Esophagus muscularis mucosa (tissue), 4 donors: ENCODE results near the gene ATP5PD. TPM values are rescaled to one million over a fixed set of nuclear protein-coding genes. Genes with fewer than 3 reads are reported as not detected.

Experiments used
- DNase-seq: peaks from one replicate; pipeline ENCODE4 v3.0.0-alpha.2; 2017; ENCODE audit errors: extremely low spot score
- H3K27ac ChIP-seq, 4 donors: fragments of 200-600 bp; sonication (generic); replicated peaks in 1 of 4; 1 replicate in 3 of 4; 2 replicates in 1 of 4; pipeline ENCODE4 v1.5.1; 2016 to 2019; ENCODE audit warnings: mild to moderate bottlenecking in 1 of 4
- H3K27me3 ChIP-seq, 4 donors: fragments of 200-600 bp; sonication (generic); one replicate each; pipeline versions ENCODE4 v1.5.1 to v1.6.0; 2016 to 2019
- H3K36me3 ChIP-seq, 4 donors: fragments of 200-600 bp; sonication (generic); one replicate each; pipeline ENCODE4 v1.5.1; 2016 to 2019
- H3K4me1 ChIP-seq, 4 donors: fragments of 200-600 bp; sonication (generic); one replicate each; pipeline ENCODE4 v1.5.1; 2016 to 2019
- H3K4me3 ChIP-seq, 4 donors: fragments of 200-600 bp; sonication (generic); 1 replicate in 2 of 4; 2 replicates in 2 of 4; pipeline ENCODE4 v1.5.1; 2016 to 2019; ENCODE audit warnings: mild to moderate bottlenecking in 4 of 4, moderate library complexity in 1 of 4
- H3K9me3 ChIP-seq, 4 donors: fragments of 200-600 bp; sonication (generic); 1 replicate in 3 of 4; 2 replicates in 1 of 4; pipeline ENCODE4 v1.5.1; 2016 to 2019
- EP300 ChIP-seq: sonication (generic); formaldehyde crosslinking; IDR thresholded peaks from one replicate; pipeline ENCODE4 v1.6.1; 2017; ENCODE audit warnings: antibody characterized with exemption
- POLR2A ChIP-seq: fragments of 450-650 bp; IDR thresholded peaks from one replicate; pipeline ENCODE4 v1.6.1; 2017; ENCODE audit warnings: antibody characterized with exemption, moderate library complexity, mild to moderate bottlenecking, low read depth
- POLR2AphosphoS5 ChIP-seq, 2 donors: sonication (generic); formaldehyde crosslinking; IDR thresholded peaks; one replicate each; pipeline ENCODE4 v1.6.1; 2017; ENCODE audit warnings: antibody characterized with exemption in 2 of 2
- WGBS: methylation state at CpG from one replicate; pipeline ENCODE4 v1.1.5; 2018; 5-methylcytosine and 5-hydroxymethylcytosine counted together
- intact Hi-C: fragments of 100-400 bp; cut with DNase I; formaldehyde crosslinking; loops from one replicate; pipeline ENCODE4 v1.15.1; 2023
- total RNA-seq, 4 donors: library from RNA; depleted of rRNA; stranded (reverse); fragments of >200 nt; gene quantifications; one replicate each; pipeline versions ENCODE4 v1.1.0 to v1.2.1, GENCODE V29; 2016
- TF ChIP-seq, protein P1 (sequence below), 3 experiments: fragments of 200-600 bp in 2 of 3; fragments of 450-650 bp in 1 of 3; sonication (generic) in 2 of 3; IDR thresholded peaks; one replicate each; pipeline ENCODE4 v1.5.1; 2017 to 2019; ENCODE audit warnings: antibody characterized with exemption in 3 of 3, mild to moderate bottlenecking in 2 of 3, moderate library complexity in 1 of 3

The ATP5PD gene
- total RNA-seq, 4 donors from 2014 or later, result 202 to 388 (median 256) TPM

- H3K27me3 ChIP-seq, result no peaks in the 10 kb centered on the region
- no peaks in the 10 kb centered on the region for H3K9me3 ChIP-seq
- H3K27ac ChIP-seq, result no peak overlapping the region
- no peak overlapping the region for H3K4me3 ChIP-seq
- no peak for TF ChIP-seq POLR2A
- TF ChIP-seq, protein P1, sequence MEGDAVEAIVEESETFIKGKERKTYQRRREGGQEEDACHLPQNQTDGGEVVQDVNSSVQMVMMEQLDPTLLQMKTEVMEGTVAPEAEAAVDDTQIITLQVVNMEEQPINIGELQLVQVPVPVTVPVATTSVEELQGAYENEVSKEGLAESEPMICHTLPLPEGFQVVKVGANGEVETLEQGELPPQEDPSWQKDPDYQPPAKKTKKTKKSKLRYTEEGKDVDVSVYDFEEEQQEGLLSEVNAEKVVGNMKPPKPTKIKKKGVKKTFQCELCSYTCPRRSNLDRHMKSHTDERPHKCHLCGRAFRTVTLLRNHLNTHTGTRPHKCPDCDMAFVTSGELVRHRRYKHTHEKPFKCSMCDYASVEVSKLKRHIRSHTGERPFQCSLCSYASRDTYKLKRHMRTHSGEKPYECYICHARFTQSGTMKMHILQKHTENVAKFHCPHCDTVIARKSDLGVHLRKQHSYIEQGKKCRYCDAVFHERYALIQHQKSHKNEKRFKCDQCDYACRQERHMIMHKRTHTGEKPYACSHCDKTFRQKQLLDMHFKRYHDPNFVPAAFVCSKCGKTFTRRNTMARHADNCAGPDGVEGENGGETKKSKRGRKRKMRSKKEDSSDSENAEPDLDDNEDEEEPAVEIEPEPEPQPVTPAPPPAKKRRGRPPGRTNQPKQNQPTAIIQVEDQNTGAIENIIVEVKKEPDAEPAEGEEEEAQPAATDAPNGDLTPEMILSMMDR (IDR thresholded peaks at IDR 0.05), result no peak
- TF ChIP-seq POLR2AphosphoS5 (IDR thresholded peaks at IDR 0.05), result no peak
- TF ChIP-seq EP300, result no peak
- DNase-seq, result no peak
- peaks cover 6 to 9% (median 7%) of the 10 kb centered on the region in 4 donors for H3K4me1 ChIP-seq
- H3K36me3 ChIP-seq, result peaks cover 38 to 55% (median 46%) of the 10 kb centered on the region in 4 donors
- intact Hi-C loops, result loop anchor here (5.0 kb wide), 1 partner anchor 137 kb away; no protein-coding TSS in a partner anchor
- 95% methylated on average over 17 of the region's 18 CpGs for WGBS
Measured at GRCh38 chr17:75064867-75065561, 18.2 kb upstream of the ATP5PD start.

- no peak for DNase-seq
- 82% methylated on average over 8 of the region's 8 CpGs for WGBS
- H3K9me3 ChIP-seq, result no peaks in the 10 kb centered on the region
- no peak overlapping the region for H3K4me3 ChIP-seq
- peaks cover 38 to 55% (median 49%) of the 10 kb centered on the region in 4 donors for H3K36me3 ChIP-seq
- H3K4me1 ChIP-seq, result peaks cover 10 to 14% (median 12%) of the 10 kb centered on the region in 4 donors
- H3K27ac ChIP-seq, result no peak overlapping the region
- H3K27me3 ChIP-seq, result no peaks in the 10 kb centered on the region
- TF ChIP-seq, protein P1 (IDR thresholded peaks at IDR 0.05), result no peak
- TF ChIP-seq POLR2AphosphoS5 (IDR thresholded peaks at IDR 0.05), result no peak
- no peak for TF ChIP-seq EP300
- no peak for TF ChIP-seq POLR2A
- intact Hi-C loops, result loop anchor here (5.0 kb wide), 1 partner anchor 138 kb away; no protein-coding TSS in a partner anchor
Measured at GRCh38 chr17:75064460-75064859, 17.7 kb upstream of the ATP5PD start.

DNA sequence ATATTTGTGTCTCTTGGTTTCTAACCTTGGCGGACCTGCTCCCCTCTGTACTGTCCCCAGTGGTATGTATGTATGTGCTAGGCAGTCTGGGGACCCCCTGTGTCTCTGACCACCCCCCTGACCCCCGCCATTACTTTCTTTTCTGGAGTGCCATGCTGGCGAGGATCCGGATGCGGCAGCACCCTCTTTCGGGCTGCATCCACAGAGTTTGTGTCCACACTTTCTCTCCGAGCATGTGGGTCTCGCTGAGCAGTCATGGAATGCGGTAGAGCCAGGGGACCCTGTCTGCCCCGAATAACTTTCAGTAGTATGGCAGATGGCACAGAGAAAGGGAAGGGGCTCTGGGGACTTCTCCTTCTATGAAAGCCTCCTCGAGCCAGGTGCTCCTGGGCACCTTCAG is 17.3 kb upstream of the ATP5PD start:
- H3K4me3 ChIP-seq, result no peak overlapping the region
- peaks cover 10 to 18% (median 16%) of the 10 kb centered on the region in 4 donors for H3K4me1 ChIP-seq
- DNase-seq, result no peak
- H3K9me3 ChIP-seq, result no peaks in the 10 kb centered on the region
- H3K27ac ChIP-seq, result no peak overlapping the region
- 89% methylated on average over 11 of the region's 11 CpGs for WGBS
- TF ChIP-seq POLR2AphosphoS5 (IDR thresholded peaks at IDR 0.05) (no peak), POLR2A (no peak), EP300 (no peak)
- TF ChIP-seq, protein P1 (IDR thresholded peaks at IDR 0.05), result no peak
- H3K27me3 ChIP-seq, result no peaks in the 10 kb centered on the region
- peaks cover 38 to 55% (median 50%) of the 10 kb centered on the region in 4 donors for H3K36me3 ChIP-seq
- intact Hi-C loops, result loop anchor here (5.0 kb wide), 1 partner anchor 138 kb away; no protein-coding TSS in a partner anchor

GRCh38 chr17:75063626-75064025 is 16.9 kb upstream of the ATP5PD start:
- TF ChIP-seq, protein P1 (IDR thresholded peaks at IDR 0.05), result no peak
- TF ChIP-seq EP300, result no peak
- TF ChIP-seq POLR2AphosphoS5 (IDR thresholded peaks at IDR 0.05), result no peak
- TF ChIP-seq POLR2A, result no peak
- WGBS, result 94% methylated on average over 2 of the region's 3 CpGs
- intact Hi-C loops, result loop anchor here (5.0 kb wide), 1 partner anchor 139 kb away; no protein-coding TSS in a partner anchor
- H3K9me3 ChIP-seq, result no peaks in the 10 kb centered on the region
- H3K4me1 ChIP-seq, result peaks cover 10 to 18% (median 16%) of the 10 kb centered on the region in 4 donors
- H3K27me3 ChIP-seq, result no peaks in the 10 kb centered on the region
- H3K27ac ChIP-seq, result no peak overlapping the region
- no peak overlapping the region for H3K4me3 ChIP-seq
- H3K36me3 ChIP-seq, result peaks cover 38 to 55% (median 50%) of the 10 kb centered on the region in 4 donors
- DNase-seq, result no peak
